SH-SY5Y (cell line): ENCODE results near the gene RPP25.

Experiments used
- GATA2 ChIP-seq: IDR thresholded peaks from 2 replicates; pipeline ENCODE4 v1.6.1; 2011; ENCODE audit warnings: mild to moderate bottlenecking, low read depth, low read length
- GATA3 ChIP-seq: IDR thresholded peaks from 2 replicates; pipeline ENCODE4 v1.6.1; 2011; ENCODE audit warnings: low read depth, mild to moderate bottlenecking, low read length, moderate library complexity

- TF ChIP-seq GATA3, result no peak
- TF ChIP-seq GATA2, result no peak
Measured at GRCh38 chr15:74955017-74955416, 1.6 kb downstream of the RPP25 start.
